GM19193 (cell line): Measurements from ENCODE around the gene PROM2.

ENCODE experiments used
- POLR2A ChIP-seq: IDR thresholded peaks from 4 replicates; pipeline ENCODE4 v1.6.1; 2011; ENCODE audit not compliant: insufficient read depth, insufficient read length; ENCODE audit errors: extremely low read depth

PROM2 gene

DNA sequence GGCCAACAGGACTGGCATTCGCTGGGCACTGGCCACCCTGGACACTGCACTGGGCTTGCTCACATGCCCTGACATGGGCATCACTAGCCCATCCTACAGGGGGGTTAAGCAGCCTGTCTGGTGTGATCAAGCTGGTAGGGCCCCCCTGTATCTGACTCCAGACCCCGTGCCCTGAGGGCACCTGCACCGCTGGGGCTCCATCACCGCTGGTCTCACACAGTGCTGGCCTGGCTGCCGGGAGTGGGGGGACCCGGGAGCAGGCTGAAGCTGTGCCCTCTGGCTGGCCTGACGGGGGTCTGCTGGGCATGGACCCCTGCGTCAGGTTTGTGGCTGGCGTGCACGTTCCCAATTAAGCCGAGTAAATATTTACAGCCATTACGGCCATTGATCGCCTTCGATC, 55.2 kb downstream of the PROM2 start:
- TF ChIP-seq POLR2A = no peak

DNA sequence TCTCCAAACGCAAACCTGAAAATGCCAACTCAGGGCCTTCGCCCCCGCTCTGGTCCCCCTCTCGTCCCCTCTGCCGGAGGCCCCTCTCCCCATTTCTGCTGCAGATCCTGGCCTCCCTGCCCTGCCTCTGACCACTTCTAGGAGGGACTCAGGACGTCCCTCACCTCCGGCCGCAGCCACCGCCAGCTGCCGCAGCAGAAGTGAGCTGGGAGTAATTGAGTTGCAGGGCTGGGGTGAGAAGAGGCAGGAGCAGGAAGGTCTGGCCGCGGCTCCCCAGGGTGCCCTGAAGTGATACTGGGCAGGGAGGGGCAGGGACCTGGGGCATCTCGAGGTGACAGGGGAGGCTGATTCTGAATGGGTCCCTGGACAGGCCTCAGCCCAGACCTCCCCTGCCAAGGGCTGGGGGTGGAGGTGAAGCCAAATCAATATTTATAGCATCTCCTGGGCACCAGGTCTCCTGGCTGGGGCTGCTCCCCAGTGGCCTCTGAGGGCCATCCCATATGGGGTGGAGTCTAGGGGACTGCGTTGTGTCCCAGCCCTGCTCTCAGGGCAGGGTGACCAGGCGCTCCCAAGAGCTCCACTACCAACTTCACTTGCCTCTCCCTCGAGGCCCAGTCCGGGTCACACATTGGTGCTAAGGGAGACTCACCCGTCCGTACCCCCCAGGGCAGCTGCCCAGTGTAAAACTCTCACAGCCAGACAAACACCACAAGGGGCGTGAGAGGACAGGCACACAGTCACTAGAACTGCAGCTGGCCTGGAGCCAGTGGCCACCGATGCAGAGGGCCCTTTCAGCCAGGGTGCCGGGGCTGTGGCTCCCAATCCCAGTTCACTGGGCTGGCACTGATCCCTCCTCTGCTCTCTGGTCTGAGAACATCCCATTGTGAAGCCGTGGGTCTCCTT, 55.9 kb downstream of the PROM2 start:
- TF ChIP-seq POLR2A = no peak

DNA sequence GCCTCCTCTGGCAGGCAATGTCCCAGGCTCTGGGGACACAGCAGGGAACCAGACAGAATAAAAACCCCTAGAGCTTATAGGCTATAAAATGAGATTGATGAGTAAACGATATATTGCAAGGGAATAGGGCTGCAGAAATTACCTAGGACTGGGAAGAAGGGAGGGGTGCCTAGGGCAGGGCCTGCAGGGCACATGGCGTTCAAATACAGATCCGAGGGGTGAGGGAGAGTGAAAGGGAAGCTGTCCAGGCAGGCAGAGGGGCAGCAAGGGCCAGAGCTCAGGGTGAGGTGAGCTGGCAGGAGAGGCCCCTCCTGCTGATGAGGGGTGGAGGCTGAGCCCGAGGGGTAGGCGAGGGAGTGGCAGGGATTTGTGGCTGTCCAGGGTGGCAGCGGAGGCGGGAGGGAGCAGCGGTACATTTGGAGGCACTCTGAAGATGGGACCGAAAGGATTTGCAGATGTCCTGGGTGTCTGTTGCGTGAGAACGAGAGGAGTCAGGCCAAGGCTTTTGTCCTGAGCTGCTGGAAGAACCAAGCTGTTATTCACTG, 56.6 kb downstream of the PROM2 start:
- TF ChIP-seq POLR2A = no peak

DNA sequence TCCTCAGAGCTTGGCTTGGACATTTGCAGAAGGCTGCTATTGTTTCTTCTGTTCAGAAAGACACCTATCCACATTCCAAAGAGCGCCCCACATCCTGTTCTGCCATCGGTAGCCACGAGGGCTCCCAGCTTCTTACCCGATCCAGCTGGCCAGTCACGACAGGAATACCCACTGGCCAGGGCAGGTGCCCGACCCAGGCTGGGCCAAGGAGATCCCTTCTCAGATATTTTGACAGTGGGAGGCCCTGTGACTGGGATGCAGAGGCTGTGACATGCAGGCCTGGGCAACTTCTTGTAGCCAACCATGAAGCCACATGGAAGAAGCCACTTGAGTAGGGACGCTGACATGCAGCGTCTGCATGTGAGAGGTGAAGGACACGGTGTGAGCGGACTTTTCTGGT, 57.4 kb downstream of the PROM2 start:
- TF ChIP-seq POLR2A = no peak

DNA sequence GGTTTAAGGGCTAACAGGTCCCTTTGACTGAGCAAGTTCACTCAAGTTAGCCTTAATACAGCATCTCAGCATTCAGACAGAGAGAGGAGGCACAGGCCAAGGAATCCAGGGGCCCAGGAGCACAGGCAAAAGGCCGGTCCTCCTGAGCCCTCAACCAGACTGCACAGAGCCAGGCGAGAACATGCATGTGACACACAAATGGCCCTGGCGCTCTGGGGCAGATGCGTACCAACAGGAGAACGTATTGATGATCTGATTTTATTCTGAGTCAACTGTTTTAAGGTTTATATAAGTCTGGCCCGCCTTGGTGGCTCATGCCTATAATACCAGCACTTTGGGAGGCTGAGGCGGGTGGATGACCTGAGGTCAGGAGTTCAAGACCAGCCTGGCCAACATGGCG, 57.8 kb downstream of the PROM2 start:
- TF ChIP-seq POLR2A = no peak

DNA sequence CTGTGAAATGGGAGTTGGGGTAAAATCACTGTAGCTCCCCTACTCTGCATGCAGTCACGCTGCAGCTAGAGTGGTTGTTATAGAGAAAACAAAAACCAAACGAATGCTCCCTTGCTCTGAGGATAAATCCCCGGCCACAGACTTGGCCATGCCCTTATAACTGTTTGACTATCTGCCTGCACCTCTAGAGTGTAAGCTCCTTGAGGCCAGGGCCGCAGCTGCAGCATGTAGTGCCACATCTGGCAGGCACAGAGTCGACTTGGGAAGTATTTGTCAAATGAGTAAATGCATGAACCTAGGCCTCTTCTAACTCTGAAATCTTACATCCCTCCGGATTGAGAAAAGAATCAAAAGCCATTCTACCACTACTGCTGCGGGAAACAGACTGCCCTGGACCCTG, 58.8 kb downstream of the PROM2 start:
- no peak for TF ChIP-seq POLR2A

DNA sequence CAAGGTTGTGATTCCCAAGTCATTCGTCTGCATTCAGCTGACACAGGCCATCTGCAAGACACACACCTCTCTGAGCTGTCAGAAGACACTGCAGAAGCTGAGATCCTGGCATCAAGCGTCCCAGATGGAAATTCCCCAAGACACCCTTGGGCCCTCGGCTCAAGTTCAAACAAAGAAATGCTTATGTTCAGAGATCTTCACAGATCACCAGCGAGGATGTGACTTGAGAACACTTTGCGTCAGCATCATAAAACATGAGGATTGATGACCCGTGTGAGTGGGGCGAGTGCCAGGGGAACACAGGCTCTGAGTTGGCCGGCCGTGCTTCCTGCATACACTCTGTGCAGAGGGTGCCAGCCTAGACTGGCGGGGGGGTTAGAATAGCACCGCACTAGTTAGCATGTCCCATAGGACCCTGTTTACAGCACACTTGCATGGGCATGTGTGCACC, 59.7 kb downstream of the PROM2 start:
- no peak for TF ChIP-seq POLR2A

DNA sequence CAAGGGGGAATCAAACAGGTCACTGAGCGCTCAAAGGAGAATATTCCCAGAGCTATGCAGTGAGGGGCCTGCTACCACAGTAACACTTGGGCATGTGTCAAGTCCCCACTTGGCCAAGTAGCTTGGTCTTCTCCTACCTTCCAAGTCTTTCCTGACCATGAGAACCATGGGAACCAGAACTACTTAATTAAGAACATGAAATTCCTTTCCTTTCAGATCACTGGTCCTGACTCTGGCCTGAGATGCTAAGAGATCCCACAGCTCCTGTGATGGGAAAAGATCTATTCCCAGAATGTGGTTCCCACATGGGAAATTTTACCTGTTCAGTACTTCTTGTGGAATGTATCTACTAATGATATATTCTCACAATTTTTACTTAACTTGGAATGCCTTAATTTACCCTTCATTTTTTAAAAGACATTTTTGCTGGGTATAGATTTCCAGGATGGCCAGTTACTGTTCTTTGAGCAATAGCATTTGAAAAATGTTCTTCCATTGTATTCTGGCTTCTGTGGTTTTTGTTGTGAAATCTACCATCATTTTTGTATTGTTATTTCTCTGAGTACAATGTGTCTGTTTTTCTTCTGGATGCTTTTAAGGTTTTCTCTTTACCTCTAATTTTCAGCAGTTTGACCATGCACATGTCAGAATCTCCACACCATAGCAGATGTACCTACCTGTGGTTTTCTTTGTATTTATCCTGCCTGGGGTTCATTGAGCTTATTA, 60.8 kb downstream of the PROM2 start:
- TF ChIP-seq POLR2A = no peak

DNA sequence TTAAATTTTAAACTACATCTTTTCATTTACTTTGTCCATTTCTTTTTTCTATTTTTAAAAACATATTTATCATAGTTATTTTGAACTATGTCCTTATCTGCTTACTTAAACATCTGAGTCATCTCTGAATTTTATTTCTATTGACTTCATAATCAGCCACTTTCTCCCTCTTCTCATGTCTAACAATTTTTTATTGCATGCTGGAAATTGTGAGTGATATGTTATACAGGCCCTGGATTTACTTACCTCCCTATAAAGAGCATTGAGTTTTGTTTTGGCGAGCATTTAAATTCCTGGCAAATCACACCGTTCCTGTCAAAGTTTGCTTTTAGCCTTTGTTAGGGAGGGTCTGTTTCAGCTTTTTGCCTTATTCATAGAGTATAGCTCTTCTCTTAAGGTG, 62.2 kb downstream of the PROM2 start:
- TF ChIP-seq POLR2A = no peak

DNA sequence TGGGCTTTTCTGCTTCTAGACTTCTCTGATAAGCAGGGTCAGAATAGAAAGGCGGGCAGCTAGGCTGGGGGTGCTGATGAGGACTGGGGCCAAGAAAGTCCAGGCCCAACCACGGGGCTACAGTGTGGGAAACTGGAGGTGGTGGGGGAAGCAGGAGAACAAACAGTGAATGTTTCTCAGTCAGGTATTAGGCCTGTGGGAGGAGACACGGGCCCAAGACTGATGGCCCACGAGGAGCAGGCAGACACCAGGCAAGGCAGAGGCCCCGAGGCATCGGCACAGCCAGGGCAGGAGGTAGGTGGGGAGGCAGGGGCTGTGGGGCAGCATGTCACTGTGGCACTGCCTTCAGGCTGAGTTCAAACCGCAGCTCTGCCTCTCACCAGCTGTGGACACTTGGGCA, 63.6 kb downstream of the PROM2 start:
- TF ChIP-seq POLR2A = no peak
